IMR-90 (cell line): ENCODE data around the gene SLPI. TPM values are rescaled to one million over a fixed set of nuclear protein-coding genes. Genes with fewer than 3 reads are reported as not detected.

ENCODE experiments used
- ATAC-seq: fragments of 200-7000 bp; cut with Tn5 transposase; 2 replicates; pipeline ENCODE4 v1.9.1; 2020; ENCODE audit warnings: low read depth, mild to moderate bottlenecking, moderate library complexity
- BruUV-seq: library from RNA; stranded (reverse); fragments of 400-500 nt; replicated peaks from 2 replicates; lab custom pipeline; 2021; lab: Mats Ljungman, UMichigan
- CTCF ChIA-PET: fragments of 300-600 bp; formaldehyde crosslinking; extraction: SDS; loops from one replicate; lab custom pipeline; 2021; ENCODE audit warnings: antibody characterized with exemption; lab: Yijun Ruan, JAX
- POLR2A ChIA-PET: fragments of 300-600 bp; sonication (Branson Sonifier 250); formaldehyde crosslinking; loops from one replicate; lab custom pipeline; 2022; ENCODE audit warnings: antibody characterized with exemption; ENCODE audit not compliant: unreplicated experiment; lab: Charles Lee
- DNase-seq: peaks from one replicate; pipeline ENCODE4 v3.0.0; 2013
- H2AFZ ChIP-seq: replicated peaks from 2 replicates; pipeline ENCODE3; 2013; ENCODE audit warnings: low read length, mild to moderate bottlenecking; ENCODE audit not compliant: poor library complexity
- H2AK5ac ChIP-seq: 2 replicates; pipeline ENCODE4 v1.6.1; 2013; ENCODE audit warnings: low read depth, low read length, inconsistent platforms
- H2AK9ac ChIP-seq: replicated peaks from 2 replicates; pipeline ENCODE3; 2013; ENCODE audit warnings: mild to moderate bottlenecking, low read depth, low read length, moderate library complexity; ENCODE audit not compliant: poor library complexity
- H2BK120ac ChIP-seq: 2 replicates; pipeline ENCODE4 v1.6.1; 2013; ENCODE audit warnings: low read depth, low read length, inconsistent platforms
- H2BK15ac ChIP-seq: 3 replicates; pipeline ENCODE4 v1.6.1; 2013; ENCODE audit warnings: low read depth, low read length, inconsistent platforms
- H2BK20ac ChIP-seq: 2 replicates; pipeline ENCODE4 v1.6.1; 2013; ENCODE audit warnings: low read depth, mild to moderate bottlenecking, inconsistent platforms, low read length, moderate library complexity
- H2BK5ac ChIP-seq: 2 replicates; pipeline ENCODE4 v1.6.1; 2013; ENCODE audit warnings: mild to moderate bottlenecking, low read depth, low read length, inconsistent platforms; ENCODE audit not compliant: poor library complexity, severe bottlenecking
- H3K14ac ChIP-seq: replicated peaks from 2 replicates; pipeline ENCODE4 v1.6.1; 2013; ENCODE audit warnings: low read depth, low read length, inconsistent platforms
- H3K18ac ChIP-seq: 2 replicates; pipeline ENCODE4 v1.6.1; 2013; ENCODE audit warnings: low read depth, low read length, control low read depth
- H3K23ac ChIP-seq: 2 replicates; pipeline ENCODE4 v1.6.1; 2013; ENCODE audit warnings: low read depth, low read length, inconsistent platforms
- H3K27ac ChIP-seq: 2 replicates; pipeline ENCODE4 v1.5.1; 2013; ENCODE audit warnings: mild to moderate bottlenecking, control low read depth, low read length; ENCODE audit not compliant: insufficient read depth
- H3K27me3 ChIP-seq: 2 replicates; pipeline ENCODE4 v1.6.1; 2013; ENCODE audit warnings: low read length; ENCODE audit not compliant: control insufficient read depth, insufficient read depth
- H3K36me3 ChIP-seq: 2 replicates; pipeline ENCODE4 v1.6.1; 2013; ENCODE audit warnings: low read length, mixed read lengths; ENCODE audit not compliant: control insufficient read depth, insufficient read depth
- H3K4ac ChIP-seq: 2 replicates; pipeline ENCODE4 v1.6.1; 2013; ENCODE audit warnings: low read depth, low read length, inconsistent platforms
- H3K4me1 ChIP-seq: 2 replicates; pipeline ENCODE4 v1.6.1; 2013; ENCODE audit warnings: low read length, mixed read lengths; ENCODE audit not compliant: control insufficient read depth, insufficient read depth
- H3K4me2 ChIP-seq: 2 replicates; pipeline ENCODE4 v1.6.1; 2013; ENCODE audit warnings: low read depth, mild to moderate bottlenecking, control low read depth, low read length, moderate library complexity
- H3K4me3 ChIP-seq: 2 replicates; pipeline ENCODE4 v1.5.1; 2013; ENCODE audit warnings: low read depth, mild to moderate bottlenecking, control low read depth, low read length, moderate library complexity; ENCODE audit not compliant: insufficient read depth
- H3K56ac ChIP-seq: 2 replicates; pipeline ENCODE4 v1.6.1; 2013; ENCODE audit warnings: low read length, inconsistent platforms; ENCODE audit not compliant: insufficient read depth; ENCODE audit errors: extremely low read depth
- H3K79me1 ChIP-seq, 2 experiments: 2 replicates each; pipeline ENCODE4 v1.6.1; 2013; ENCODE audit warnings: low read length in 2 of 2, inconsistent platforms in 1 of 2, low read depth in 1 of 2
- H3K9ac ChIP-seq: 2 replicates; pipeline ENCODE4 v1.6.1; 2013; ENCODE audit warnings: low read depth, low read length, control low read depth
- H3K9me1 ChIP-seq: 2 replicates; pipeline ENCODE4 v1.6.1; 2013; ENCODE audit warnings: low read length, inconsistent platforms; ENCODE audit not compliant: insufficient read depth
- H3K9me3 ChIP-seq: 2 replicates; pipeline ENCODE4 v1.6.1; 2013; ENCODE audit warnings: low read length; ENCODE audit not compliant: control insufficient read depth, insufficient read depth
- H4K20me1 ChIP-seq: 2 replicates; pipeline ENCODE4 v1.6.1; 2013; ENCODE audit warnings: low read length, inconsistent platforms; ENCODE audit not compliant: insufficient read depth
- H4K5ac ChIP-seq: 2 replicates; pipeline ENCODE4 v1.6.1; 2013; ENCODE audit warnings: mild to moderate bottlenecking, low read depth, low read length, control low read depth
- H4K8ac ChIP-seq, 2 experiments: 2 replicates each; pipeline ENCODE4 v1.6.1; 2013; ENCODE audit warnings: low read depth in 2 of 2, low read length in 2 of 2, control low read depth in 1 of 2, inconsistent platforms in 1 of 2
- H4K91ac ChIP-seq: 2 replicates; pipeline ENCODE4 v1.6.1; 2013; ENCODE audit warnings: low read depth, low read length, inconsistent platforms; ENCODE audit not compliant: insufficient read depth
- BHLHE40 ChIP-seq: fragments of 150-350 bp; IDR thresholded peaks from 2 replicates; pipeline ENCODE4 v1.6.1; 2016; ENCODE audit warnings: mild to moderate bottlenecking, low read depth, low read length
- CEBPB ChIP-seq: IDR thresholded peaks from 2 replicates; pipeline ENCODE4 v1.6.1; 2012; ENCODE audit warnings: low read depth, low read length, improper control_type of control experiment
- CHD1 ChIP-seq: IDR thresholded peaks from 2 replicates; pipeline ENCODE4 v1.6.1; 2012; ENCODE audit warnings: low read depth, low read length, improper control_type of control experiment
- CTCF ChIP-seq: conservative IDR thresholded peaks from 2 replicates; pipeline ENCODE4 v1.5.1; 2012; ENCODE audit warnings: mild to moderate bottlenecking, low read depth, low read length, improper control_type of control experiment
- ELK1 ChIP-seq: fragments of 150-350 bp; IDR thresholded peaks from 2 replicates; pipeline ENCODE4 v1.6.1; 2016; ENCODE audit warnings: low read depth, mild to moderate bottlenecking, low read length, moderate library complexity, borderline replicate concordance
- MAFK ChIP-seq: IDR thresholded peaks from 2 replicates; pipeline ENCODE4 v1.6.1; 2012; ENCODE audit warnings: low read depth, low read length, improper control_type of control experiment
- MAZ ChIP-seq: IDR thresholded peaks from 2 replicates; pipeline ENCODE4 v1.6.1; 2012; ENCODE audit warnings: low read depth, mild to moderate bottlenecking, low read length, improper control_type of control experiment, moderate library complexity, borderline replicate concordance
- NFE2L2 ChIP-seq: fragments of 150-350 bp; IDR thresholded peaks from 2 replicates; pipeline ENCODE4 v1.6.1; 2016; ENCODE audit warnings: low read depth, mild to moderate bottlenecking, low read length
- RAD21 ChIP-seq: IDR thresholded peaks from 2 replicates; pipeline ENCODE4 v1.6.1; 2012; ENCODE audit warnings: low read length, improper control_type of control experiment
- RCOR1 ChIP-seq: IDR thresholded peaks from 2 replicates; pipeline ENCODE4 v1.6.1; 2012; ENCODE audit warnings: mild to moderate bottlenecking, low read length, improper control_type of control experiment; ENCODE audit not compliant: insufficient replicate concordance
- SMC3 ChIP-seq: fragments of 150-350 bp; IDR thresholded peaks from 2 replicates; pipeline ENCODE4 v1.6.1; 2016; ENCODE audit warnings: low read depth, mild to moderate bottlenecking, antibody characterized with exemption, low read length, moderate library complexity
- USF2 ChIP-seq: fragments of 150-350 bp; IDR thresholded peaks from 2 replicates; pipeline ENCODE4 v1.6.1; 2017; ENCODE audit warnings: mild to moderate bottlenecking, antibody characterized with exemption, low read length, low read depth
- WGBS, 2 experiments: methylation state at CpG; one replicate each; pipeline versions ENCODE4 v1.1.5 to v1.1.7; 2013; ENCODE audit warnings: missing lambda C conversion rate in 2 of 2; ENCODE audit not compliant: insufficient read length in 1 of 2; ENCODE audit errors: extremely low coverage in 2 of 2; 5-methylcytosine and 5-hydroxymethylcytosine counted together
- dilution Hi-C: fragments of 300-500 bp; cut with HindIII; formaldehyde crosslinking; loops from one replicate; pipeline ENCODE4 v1.14.3; 2018; ENCODE audit warnings: low sequenced_read_pairs; ENCODE audit not compliant: unreplicated experiment
- in situ Hi-C: fragments of 300-500 bp; cut with MboI; formaldehyde crosslinking; loops from 3 replicates; pipeline ENCODE4 v1.14.3; 2019; ENCODE audit warnings: low sequenced_read_pairs, inconsistent platforms, mixed read lengths
- intact Hi-C: fragments of 100-400 bp; cut with micrococcal nuclease; formaldehyde crosslinking; loops from 2 replicates; pipeline ENCODE4 v1.10.0; 2022
- polyA plus RNA-seq, 3 experiments: library from polyadenylated mRNA; depleted of rRNA; stranded (reverse); fragments of >200 nt; gene quantifications; 2 replicates each; pipeline ENCODE4 v1.2.3, GENCODE V29; 2012; ENCODE audit warnings: low replicate concordance in 1 of 3
- total RNA-seq: library from RNA; depleted of rRNA; stranded (reverse); fragments of >200 nt; gene quantifications from 2 replicates; pipeline ENCODE4 v1.2.3, GENCODE V29; 2012

The SLPI gene
- total and polyA plus RNA-seq, 2 of the 4 experiments (the other 2 are of a cell fraction) = not detected

GRCh38 chr20:45268531-45268930 lies 14.2 kb upstream of the SLPI start:
- Histone ChIP-seq H2BK120ac (no peak overlapping the region), H3K9ac (no peak overlapping the region), H2AK5ac (no peak overlapping the region), H2AFZ (no peak overlapping the region), H3K79me1 (no peaks in the 10 kb centered on the region), H3K56ac (no peak overlapping the region), H4K91ac (no peak overlapping the region), H4K8ac (no peak overlapping the region), H3K9me3 (no peaks in the 10 kb centered on the region), H3K4me2 (no peak overlapping the region), H3K27me3 (peaks cover 4% of the 10 kb centered on the region), H2BK20ac (no peak overlapping the region), H3K14ac (no peak overlapping the region), H3K4me1 (no peaks in the 10 kb centered on the region), H2BK15ac (no peak overlapping the region), H3K36me3 (no peaks in the 10 kb centered on the region), H3K4ac (no peak overlapping the region), H4K20me1 (no peaks in the 10 kb centered on the region), H2AK9ac (no peak overlapping the region), H3K4me3 (no peak overlapping the region), H3K9me1 (no peaks in the 10 kb centered on the region), H3K27ac (no peak overlapping the region), H2BK5ac (no peak overlapping the region), H4K5ac (no peak overlapping the region), H3K18ac (no peak overlapping the region), H3K23ac (no peak overlapping the region)
- no peak for ATAC-seq
- dilution Hi-C loops (no loop called here), intact Hi-C loops (no loop called here), in situ Hi-C loops (no loop called here)
- no CpG with 5 or more reads among the region's 3 CpGs for WGBS, 2 experiments
- no peak for DNase-seq
- BruUV-seq = no TSS peak
- CTCF ChIA-PET = no interaction called here
- POLR2A ChIA-PET = no interaction called here
- TF ChIP-seq CEBPB (no peak), USF2 (no peak), CTCF (no peak), RAD21 (no peak), MAZ (no peak), RCOR1 (no peak), MAFK (no peak), CHD1 (no peak), NFE2L2 (no peak), ELK1 (no peak), SMC3 (no peak), BHLHE40 (no peak)
